MG63 (cell line): ENCODE results near the gene CDSN. TPM values are rescaled to one million over a fixed set of nuclear protein-coding genes. Genes with fewer than 3 reads are reported as not detected.

Experiments used
- DNase-seq: peaks from one replicate; pipeline ENCODE4 v3.0.0-alpha.2; 2020
- H3K27me3 ChIP-seq: fragments of 250-450 bp; sonication (Bioruptor Pico); 2 replicates; pipeline ENCODE4 v1.5.1; 2020; ENCODE audit warnings: mild to moderate bottlenecking, moderate library complexity
- H3K36me3 ChIP-seq: fragments of 250-450 bp; sonication (Bioruptor Pico); 2 replicates; pipeline ENCODE4 v1.5.1; 2020; ENCODE audit warnings: mild to moderate bottlenecking, moderate library complexity
- H3K4me3 ChIP-seq: fragments of 250-450 bp; sonication (Bioruptor Pico); 2 replicates; pipeline ENCODE4 v1.5.1; 2020; ENCODE audit warnings: mild to moderate bottlenecking, moderate library complexity
- H3K9me3 ChIP-seq: fragments of 250-450 bp; sonication (Bioruptor Pico); 2 replicates; pipeline ENCODE4 v1.5.1; 2020; ENCODE audit warnings: mild to moderate bottlenecking, moderate library complexity
- total RNA-seq: library from RNA; depleted of rRNA; stranded (reverse); fragments of >200 nt; shearing (Covaris generic); gene quantifications from 2 replicates; pipeline ENCODE4 v1.2.3, GENCODE V29; 2014; ENCODE audit warnings: low replicate concordance

Gene CDSN
- total RNA-seq, 1 experiment from 2014 or later = not detected

DNA sequence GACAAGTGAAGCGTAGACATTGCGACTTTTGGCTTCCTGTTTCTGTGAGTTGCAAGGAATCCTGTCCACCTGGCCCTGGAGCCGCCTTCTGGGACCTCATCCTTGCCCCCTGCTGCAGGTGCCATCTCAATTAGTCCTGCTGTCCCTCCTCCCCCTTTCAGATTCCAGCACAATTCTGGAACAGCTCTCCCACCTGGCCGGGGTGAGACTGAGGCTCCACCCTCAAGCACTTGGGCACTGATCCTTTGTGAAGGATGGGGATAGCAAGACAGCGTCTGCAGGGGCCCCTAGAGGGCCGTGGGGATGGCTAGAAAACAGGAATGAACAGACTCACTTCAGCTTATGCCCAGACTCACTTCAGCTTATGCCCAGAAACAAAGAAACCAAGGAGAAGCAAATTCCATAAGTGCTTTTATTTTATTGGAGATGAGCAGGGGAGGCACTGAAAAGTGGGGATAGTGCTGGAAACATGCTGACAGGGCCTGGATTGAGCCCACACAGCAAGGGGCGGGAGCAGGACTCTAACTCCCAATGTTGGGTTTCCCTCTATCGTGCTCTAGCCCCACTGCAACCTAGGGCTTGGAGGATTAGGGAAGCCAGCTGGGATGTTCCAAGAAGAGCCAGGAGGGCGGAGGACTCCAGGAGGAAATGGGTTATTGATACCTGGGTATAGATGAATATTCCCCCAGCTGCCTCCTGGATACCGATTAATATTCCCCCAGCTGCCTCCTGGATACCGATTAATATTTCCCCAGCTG is 9.2 kb downstream of the CDSN start:
- Histone ChIP-seq H3K4me3 (no peak overlapping the region), H3K27me3 (no peaks in the 10 kb centered on the region), H3K36me3 (no peaks in the 10 kb centered on the region), H3K9me3 (no peaks in the 10 kb centered on the region)
- DNase-seq = no peak

- H3K4me3 ChIP-seq = no peak overlapping the region
- H3K9me3 ChIP-seq = no peaks in the 10 kb centered on the region
- no peaks in the 10 kb centered on the region for H3K36me3 ChIP-seq
- H3K27me3 ChIP-seq = no peaks in the 10 kb centered on the region
- no peak for DNase-seq
These were observed 13.2 kb downstream of the CDSN start for GRCh38 chr6:31107052-31107451.

- Histone ChIP-seq H3K27me3 (no peaks in the 10 kb centered on the region), H3K4me3 (no peak overlapping the region), H3K36me3 (no peaks in the 10 kb centered on the region), H3K9me3 (no peaks in the 10 kb centered on the region)
- no peak for DNase-seq
These were observed 17.1 kb downstream of the CDSN start for GRCh38 chr6:31103136-31103535.

GRCh38 chr6:31098449-31098938 is 21.8 kb downstream of the CDSN start:
- Histone ChIP-seq H3K36me3 (no peaks in the 10 kb centered on the region), H3K4me3 (no peak overlapping the region)
- DNase-seq = no peak

DNA sequence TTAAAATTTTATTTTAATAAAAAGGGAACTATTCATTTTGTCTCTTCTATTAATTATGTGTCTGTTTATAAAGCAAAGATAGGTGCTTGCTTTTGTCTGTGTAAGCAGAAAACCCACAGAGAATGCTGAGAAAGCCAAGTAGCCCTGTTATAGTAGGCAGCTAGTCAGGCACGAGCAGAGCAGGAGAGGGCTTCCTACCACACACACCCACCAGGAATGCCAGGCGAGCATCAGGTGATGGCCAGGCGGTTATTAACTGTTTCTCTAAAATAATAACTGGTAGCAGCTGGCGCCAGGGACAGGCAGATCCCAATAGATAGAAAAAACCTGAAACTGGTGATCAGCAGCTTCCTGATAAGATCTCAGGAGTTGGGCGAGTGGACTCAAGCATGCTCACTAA is 23.6 kb downstream of the CDSN start:
- no peak overlapping the region for H3K4me3 ChIP-seq

More at GRCh38 chr6:31098449-31098938, 21.8 kb downstream of the CDSN start:
- H3K9me3 ChIP-seq = no peaks in the 10 kb centered on the region
- no peaks in the 10 kb centered on the region for H3K27me3 ChIP-seq

DNA sequence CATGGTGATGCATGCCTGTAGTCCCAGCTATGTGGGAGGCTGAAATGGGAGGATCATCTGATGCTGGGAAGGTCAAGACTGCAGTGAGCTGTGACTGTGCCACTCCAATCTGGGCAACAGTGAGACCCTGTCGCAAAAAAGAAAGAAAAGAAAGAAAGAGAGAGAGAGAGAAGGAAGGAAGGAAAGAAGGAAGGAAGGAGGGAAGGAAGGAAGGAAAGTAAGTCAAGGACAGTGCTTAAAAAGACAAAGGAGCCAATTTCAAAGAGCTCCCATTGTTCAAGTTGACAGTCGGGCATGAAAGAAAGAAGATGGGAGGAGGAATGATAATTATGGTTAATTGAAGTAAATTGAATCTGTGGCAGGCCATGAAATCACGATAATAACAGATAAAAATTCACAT is 24.0 kb downstream of the CDSN start:
- no peaks in the 10 kb centered on the region for H3K36me3 ChIP-seq
- no peaks in the 10 kb centered on the region for H3K9me3 ChIP-seq
- no peak overlapping the region for H3K4me3 ChIP-seq
- no peaks in the 10 kb centered on the region for H3K27me3 ChIP-seq
- no peak for DNase-seq

More for the DNA sequence above, 23.6 kb downstream of the CDSN start:
- Histone ChIP-seq H3K36me3 (no peaks in the 10 kb centered on the region), H3K9me3 (no peaks in the 10 kb centered on the region), H3K27me3 (no peaks in the 10 kb centered on the region)
- DNase-seq = no peak

DNA sequence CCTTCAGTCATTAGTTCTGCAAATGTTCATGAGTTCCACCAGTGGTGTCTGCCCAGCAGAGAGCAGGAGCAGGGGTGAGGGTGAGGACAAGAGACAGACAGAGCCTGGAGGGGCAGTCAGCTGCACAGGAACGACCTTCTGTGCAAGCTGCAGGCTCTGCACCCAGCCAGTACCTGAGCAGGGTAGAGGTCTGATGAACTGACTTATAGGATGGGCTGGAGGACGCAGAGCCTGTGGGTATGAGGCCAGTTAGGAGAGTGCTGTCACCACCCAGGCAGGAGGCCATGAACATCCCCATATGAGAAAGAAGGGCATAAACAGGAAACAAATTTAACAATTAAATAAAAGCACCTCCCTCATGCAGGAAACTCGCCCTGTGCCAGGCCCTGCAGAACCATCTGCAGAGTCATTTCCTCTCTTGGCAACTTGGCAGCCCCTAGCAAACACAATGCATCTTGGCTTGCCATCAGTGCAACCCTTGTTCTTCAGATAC is 25.8 kb downstream of the CDSN start:
- H3K36me3 ChIP-seq = no peaks in the 10 kb centered on the region
- no peak overlapping the region for H3K4me3 ChIP-seq
- no peaks in the 10 kb centered on the region for H3K27me3 ChIP-seq
- peak; percentile 81 for DNase-seq
- no peaks in the 10 kb centered on the region for H3K9me3 ChIP-seq

DNA sequence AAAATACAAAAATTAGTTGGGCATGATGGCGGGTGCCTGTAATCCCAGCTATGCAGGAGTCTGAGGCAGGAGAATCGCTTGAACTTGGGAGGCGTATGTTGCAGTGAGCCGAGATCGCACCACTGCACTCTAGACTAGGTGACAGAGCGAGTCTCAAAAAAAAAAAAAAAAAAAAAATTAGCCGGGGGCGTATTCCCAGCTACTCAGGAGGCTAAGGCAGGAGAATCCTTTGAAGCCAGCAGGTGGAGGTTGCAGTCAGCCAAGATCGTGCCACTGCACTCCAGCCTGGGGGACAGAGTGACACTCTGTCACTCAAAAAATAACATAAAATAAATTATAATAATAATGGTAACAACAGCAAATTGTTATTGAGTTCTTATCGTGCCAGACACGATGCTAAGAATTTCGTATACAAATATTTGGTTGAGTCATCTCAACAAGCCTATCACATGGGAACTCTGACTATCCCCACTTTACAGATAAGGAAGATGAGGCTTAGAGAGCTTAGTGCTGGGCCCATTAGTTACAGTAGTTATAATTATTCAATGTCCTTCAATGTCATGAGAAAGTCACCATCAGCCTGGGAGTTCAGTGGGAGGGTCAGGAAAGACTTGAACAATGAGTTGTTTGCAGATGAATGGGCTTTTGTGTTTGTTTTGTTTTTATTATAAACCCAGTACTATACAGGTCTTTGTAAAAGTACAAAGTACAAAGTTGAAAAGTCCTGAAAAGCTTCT is 27.3 kb downstream of the CDSN start:
- Histone ChIP-seq H3K9me3 (no peaks in the 10 kb centered on the region), H3K36me3 (no peaks in the 10 kb centered on the region), H3K4me3 (no peak overlapping the region), H3K27me3 (no peaks in the 10 kb centered on the region)
- no peak for DNase-seq

DNA sequence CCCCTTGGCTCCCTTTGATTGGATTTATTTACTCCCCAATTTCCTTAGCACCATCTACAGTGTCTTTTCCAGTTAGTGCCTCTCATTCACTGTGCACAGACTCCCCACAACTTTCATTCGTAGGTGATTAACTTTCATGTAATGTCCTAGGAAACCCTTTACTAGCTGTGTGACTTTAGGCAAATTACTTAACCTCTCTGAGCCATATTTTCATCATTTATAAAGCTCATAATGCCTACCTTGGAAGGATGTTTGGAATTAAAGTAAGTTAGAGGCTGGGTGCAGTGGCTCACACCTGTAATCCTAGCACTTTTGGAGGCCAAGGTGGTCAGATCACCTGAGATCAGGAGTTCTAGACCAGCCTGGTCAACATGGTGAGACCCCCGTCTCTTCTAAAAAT is 28.0 kb downstream of the CDSN start:
- no peaks in the 10 kb centered on the region for H3K36me3 ChIP-seq
- no peaks in the 10 kb centered on the region for H3K9me3 ChIP-seq
- no peak overlapping the region for H3K4me3 ChIP-seq
- no peak for DNase-seq
- H3K27me3 ChIP-seq = no peaks in the 10 kb centered on the region

DNA sequence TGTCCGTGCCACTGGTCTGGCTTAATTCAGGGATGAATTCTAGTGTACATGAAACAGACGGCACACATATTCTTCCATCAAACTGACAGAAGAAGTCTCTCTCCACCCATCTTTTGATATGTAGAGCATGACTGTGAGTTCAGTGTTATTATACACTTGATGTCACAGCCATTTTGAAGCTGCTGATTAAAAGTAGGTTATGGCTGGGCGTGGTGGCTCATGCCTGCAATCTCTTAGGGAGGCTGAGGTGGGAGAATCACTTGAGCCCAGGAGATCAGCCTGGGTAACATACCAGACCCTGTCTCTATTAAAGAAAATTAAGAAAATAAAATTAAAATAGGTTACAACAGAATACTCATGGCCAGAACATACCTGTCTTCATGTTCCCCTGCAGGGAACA is 28.6 kb downstream of the CDSN start:
- H3K9me3 ChIP-seq = no peaks in the 10 kb centered on the region
- no peak for DNase-seq
- H3K4me3 ChIP-seq = no peak overlapping the region
- no peaks in the 10 kb centered on the region for H3K27me3 ChIP-seq
- H3K36me3 ChIP-seq = no peaks in the 10 kb centered on the region

DNA sequence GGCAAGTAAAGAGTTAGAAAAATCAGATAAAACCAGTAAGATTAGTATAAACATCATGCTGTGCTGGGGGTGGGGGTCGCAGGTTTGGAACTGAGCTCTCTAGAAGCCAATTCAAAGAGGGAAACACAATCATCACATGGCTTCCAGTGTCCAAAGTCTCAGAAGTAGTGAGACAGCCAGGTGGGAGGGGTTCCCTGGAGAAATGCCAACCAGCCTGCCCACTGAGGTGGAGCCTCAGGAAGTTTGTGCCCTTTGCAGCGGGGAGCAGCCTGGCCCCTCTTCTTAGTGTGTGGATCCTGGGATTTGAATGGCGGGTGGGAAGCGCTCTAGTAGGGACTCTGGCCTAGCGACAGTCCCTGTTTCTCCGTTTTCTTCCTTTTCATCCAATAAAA is 29.3 kb downstream of the CDSN start:
- Histone ChIP-seq H3K4me3 (no peak overlapping the region), H3K27me3 (no peaks in the 10 kb centered on the region), H3K36me3 (no peaks in the 10 kb centered on the region), H3K9me3 (no peaks in the 10 kb centered on the region)
- no peak for DNase-seq

DNA sequence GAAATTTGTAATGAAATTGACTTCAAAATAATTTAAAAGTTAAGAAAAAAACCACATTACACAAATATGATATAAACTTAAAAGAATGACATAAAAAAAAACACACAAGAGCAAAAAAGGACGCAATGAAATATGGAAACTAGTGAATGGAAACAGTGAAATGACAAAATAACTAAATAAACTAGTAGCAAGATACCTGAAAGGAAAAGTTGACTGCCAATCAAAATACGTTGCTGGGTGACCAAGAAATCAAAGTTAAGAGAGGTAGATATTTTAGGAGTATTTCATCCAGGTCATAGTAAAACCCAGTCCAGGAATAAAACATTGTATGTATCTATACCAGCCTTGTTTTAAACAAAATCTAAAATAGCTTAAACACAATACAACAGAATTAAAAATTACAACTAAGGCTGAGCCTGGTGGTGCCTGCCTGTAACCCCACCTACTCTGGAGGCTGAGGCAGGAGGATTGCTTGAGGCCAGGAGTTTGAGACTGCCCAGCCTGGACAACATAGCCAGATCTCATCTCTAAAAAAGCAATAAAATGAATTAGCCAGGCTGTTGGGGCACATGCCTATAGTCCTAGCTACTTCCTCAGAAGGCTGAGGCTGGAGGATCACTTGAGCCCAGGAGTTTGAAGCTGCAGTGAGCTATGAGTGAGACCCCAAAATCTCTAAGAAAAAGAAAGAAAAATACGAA is 29.8 kb downstream of the CDSN start:
- Histone ChIP-seq H3K36me3 (no peaks in the 10 kb centered on the region), H3K9me3 (no peaks in the 10 kb centered on the region), H3K27me3 (no peaks in the 10 kb centered on the region), H3K4me3 (no peak overlapping the region)
- DNase-seq = no peak

DNA sequence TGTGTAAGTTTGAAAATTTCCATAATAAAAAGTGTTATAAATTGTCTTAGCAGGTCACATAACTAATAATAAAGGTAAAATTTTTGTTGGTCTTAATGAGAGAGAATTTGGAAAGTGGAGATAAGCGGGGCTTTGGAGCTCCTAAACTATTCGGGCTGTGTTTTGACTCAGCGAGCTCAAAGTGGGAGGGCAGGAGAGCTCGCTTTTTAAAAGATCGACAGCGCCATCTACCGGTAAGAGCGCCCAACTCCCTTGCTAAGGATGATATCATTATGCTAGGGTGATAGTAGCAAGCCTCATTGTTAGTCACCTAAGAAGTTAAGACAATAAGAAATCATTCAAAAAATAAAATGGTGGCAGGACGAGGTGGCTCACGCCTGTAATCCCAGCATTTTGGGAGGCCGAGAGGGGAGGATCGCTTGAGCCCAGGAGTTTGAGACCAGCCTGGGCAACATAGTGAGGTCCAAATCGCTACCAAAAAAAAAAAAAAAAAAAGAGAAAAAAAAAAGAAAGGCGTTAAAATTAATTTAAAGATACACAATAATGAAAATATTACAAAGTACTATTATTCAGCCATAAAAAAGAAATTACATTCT is 32.7 kb downstream of the CDSN start:
- no peak overlapping the region for H3K4me3 ChIP-seq
- DNase-seq = peak; percentile 57
- no peaks in the 10 kb centered on the region for H3K27me3 ChIP-seq
- no peaks in the 10 kb centered on the region for H3K9me3 ChIP-seq
- no peaks in the 10 kb centered on the region for H3K36me3 ChIP-seq

DNA sequence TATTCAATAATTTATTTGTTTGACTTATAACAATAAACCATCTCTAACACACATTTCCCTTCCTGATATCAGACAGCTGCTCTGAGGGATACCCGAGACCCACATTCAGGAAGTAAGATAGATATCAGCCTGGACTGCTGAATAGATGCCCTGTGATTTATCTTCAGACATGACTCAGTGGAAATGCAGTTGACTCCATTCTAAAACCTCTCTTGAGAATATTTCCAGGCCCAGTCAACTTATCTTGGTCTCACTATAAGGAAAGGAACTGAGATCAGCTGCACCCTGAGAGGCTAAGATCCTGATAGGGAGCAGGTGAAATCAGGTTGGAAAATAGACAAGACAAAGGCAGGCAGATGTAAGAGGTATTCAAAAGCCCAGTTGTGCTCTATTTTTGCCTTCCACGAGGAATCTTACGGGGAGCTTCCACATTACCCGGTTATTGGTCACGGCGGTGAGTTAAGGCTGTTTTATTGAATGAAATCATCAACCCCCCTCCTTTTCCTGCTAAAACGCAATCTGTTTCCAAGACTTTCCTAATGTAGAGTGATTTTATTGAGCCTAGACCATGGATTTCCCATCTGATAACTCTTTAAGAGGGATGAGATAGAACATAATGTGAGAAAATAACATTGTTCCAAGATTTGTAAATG is 33.3 kb downstream of the CDSN start:
- Histone ChIP-seq H3K9me3 (no peaks in the 10 kb centered on the region), H3K27me3 (no peaks in the 10 kb centered on the region), H3K36me3 (no peaks in the 10 kb centered on the region), H3K4me3 (no peak overlapping the region)
- DNase-seq = no peak

DNA sequence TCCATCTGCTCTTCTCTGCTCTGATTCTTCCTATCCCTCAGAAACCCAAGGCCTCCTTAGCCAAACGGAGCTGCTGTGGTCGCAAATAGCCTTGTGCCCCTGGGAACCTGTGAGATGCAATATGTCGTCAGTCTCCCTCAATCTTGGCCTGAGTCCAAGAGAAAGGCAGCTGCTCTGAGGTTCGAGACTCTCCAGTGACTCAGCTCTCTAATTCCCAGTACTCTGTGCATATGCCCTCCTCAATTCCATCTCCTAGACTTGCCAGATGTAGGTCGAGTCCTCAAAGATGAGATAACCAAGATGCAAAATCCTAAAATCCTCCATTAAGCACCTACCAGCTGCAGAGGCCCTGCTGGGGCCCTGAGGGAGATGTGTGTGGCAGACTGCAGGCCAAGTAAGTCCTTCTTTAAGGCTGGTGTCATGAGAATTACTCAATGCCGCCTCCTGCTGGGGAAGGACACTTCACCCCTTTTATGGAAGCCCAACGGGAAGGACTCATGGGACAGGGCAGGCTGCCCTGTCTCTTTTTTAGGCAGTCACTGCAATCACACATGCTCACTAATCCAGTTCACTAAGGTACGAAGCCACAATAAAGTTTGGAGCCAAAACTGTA is 36.4 kb downstream of the CDSN start:
- peak; percentile 23 for DNase-seq
- Histone ChIP-seq H3K27me3 (no peaks in the 10 kb centered on the region), H3K9me3 (no peaks in the 10 kb centered on the region), H3K36me3 (no peaks in the 10 kb centered on the region), H3K4me3 (no peak overlapping the region)

DNA sequence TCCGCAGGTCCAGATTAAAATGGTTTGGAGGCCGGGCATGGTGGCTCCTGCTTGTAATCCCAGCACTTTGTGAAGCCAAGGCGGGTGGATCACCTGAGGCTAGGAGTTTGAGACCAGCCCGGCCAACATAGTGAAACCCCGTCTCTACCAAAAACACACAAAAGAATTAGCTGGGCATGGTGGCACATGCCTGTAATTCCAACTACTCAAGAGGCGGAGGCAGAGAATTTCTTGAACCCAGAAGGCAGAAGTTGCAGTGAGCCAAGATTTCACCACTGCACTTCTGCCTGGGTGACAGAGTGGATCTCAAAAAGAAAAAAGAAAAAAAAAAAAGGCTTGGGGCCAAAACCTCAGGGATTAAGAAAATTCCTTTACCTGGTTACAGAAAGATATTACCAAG is 38.4 kb downstream of the CDSN start:
- Histone ChIP-seq H3K4me3 (no peak overlapping the region), H3K9me3 (no peaks in the 10 kb centered on the region), H3K36me3 (no peaks in the 10 kb centered on the region), H3K27me3 (no peaks in the 10 kb centered on the region)
- no peak for DNase-seq
